Stimulated activated CD8-positive, alpha-beta memory T cell treated with anti-CD3 and anti-CD28 coated beads, Interleukin-4, amount 100 ng/mL, for 24 hours (primary cell): ENCODE measurements around the gene ZNF862.
A peak's percentile ranks its signal among the peaks of the same experiment; 100 is the strongest.

Experiments used
- DNase-seq: peaks from one replicate; pipeline ENCODE4 v3.0.0-alpha.2; 2020; ENCODE audit warnings: low read depth

The ZNF862 gene

DNA sequence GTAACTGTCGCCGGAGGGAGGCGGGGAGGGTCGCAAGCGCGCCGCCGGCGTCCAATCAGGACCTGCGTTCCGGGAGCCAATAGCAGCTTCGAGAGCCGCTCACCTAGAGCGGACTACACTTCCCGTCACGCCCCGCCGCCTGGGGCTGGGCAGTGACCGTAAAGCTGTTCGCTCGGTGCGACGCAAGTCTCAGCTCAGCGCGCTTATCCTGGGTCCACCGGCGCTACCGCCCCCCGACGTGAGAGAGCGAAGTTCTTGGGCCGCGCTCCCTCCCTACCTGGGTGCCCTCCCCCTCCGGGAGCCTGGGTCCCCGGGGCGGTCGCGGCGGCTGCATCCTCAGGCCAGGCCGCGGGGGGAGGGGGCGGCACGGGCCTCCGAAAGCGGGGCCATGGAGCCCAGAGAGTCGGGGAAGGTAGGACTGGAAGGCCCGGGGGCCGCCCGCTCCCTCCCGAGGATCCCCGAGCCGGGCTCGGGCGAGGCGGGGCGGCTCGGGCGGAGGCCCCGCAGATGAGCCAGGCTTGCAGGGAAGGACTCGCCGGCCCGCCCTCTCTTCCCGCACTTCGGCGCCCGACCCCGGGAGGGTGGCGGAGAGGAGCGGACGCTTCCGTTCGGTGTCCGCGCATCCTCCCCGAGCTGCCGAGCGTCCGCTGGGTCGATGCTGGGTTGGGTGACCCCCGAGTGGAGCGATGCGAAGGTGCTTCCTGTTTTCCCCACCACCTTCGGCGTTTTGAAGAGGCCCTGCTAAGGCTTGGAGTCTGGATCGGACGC lies at the start of gene ZNF862:
TSS of gene ZNF862 (plus strand) at position 152 of the 768 bp plus-strand sequence. CDS start at position 389, 237 bp downstream.
- peak; percentile 93 for DNase-seq

GRCh38 chr7:149789101-149789500 lies 49.1 kb upstream of the ZNF862 start:
- DNase-seq, result no peak

- no peak for DNase-seq
These were observed 48.0 kb upstream of the ZNF862 start for GRCh38 chr7:149790146-149790548.

DNA sequence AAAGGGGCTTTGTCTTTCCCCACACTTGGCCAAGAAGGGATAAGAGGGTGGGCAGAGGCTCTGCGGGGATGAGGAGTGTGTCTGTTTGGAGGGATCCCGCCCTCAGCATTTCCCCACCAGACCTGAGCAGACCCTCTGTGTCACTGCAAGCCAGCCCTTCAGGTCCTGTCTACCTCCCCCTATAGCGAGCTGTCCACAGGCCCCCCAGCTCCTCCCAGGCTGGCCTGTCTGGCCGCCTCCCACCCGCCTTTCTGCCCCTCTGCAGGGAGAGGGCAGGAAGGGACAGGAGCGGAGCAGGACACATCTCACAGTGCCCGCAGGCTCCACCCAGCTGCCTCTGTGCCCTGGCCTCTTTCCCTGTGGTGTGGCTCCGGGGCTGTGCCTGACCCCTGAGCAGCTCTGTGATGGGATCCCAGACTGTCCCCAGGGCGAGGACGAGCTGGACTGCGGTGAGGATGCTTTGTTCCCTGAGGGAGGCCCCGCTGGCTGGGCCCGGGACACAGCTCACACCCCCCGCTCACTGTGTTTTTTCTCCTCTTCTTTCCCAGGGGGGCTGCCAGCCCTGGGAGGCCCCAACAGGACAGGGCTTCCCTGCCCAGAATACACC lies 47.3 kb upstream of the ZNF862 start:
- DNase-seq, result no peak

DNA sequence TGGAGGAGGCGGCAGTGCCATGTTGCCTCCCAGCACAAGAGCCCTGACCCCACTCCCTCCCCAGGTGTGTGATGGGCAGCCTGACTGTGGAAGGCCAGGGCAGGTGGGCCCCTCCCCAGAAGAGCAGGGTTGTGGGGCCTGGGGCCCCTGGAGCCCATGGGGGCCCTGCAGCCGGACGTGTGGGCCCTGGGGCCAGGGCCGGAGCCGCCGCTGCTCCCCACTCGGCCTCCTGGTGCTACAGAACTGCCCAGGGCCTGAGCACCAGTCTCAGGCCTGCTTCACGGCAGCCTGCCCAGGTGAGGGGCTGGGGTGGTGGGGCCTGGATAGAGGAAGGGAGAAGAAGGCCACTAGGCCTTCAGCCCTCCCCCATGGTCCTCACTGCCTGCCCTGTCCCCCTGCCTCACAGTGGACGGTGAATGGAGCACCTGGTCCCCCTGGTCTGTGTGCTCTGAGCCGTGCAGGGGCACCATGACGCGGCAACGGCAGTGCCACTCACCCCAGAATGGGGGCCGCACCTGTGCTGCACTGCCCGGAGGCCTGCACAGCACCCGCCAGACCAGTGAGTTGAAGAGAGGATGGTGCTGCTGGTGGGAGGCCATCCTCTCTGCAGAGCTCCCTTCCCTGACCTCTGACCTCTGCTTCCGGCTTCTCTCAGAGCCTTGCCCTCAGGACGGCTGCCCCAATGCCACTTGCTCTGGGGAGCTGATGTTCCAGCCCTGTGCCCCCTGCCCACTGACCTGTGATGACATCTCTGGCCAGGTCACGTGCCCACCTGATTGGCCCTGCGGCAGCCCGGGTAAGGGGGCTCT lies 46.6 kb upstream of the ZNF862 start:
- DNase-seq, result no peak

GRCh38 chr7:149792220-149792595 lies 46.0 kb upstream of the ZNF862 start:
- DNase-seq, result no peak

DNA sequence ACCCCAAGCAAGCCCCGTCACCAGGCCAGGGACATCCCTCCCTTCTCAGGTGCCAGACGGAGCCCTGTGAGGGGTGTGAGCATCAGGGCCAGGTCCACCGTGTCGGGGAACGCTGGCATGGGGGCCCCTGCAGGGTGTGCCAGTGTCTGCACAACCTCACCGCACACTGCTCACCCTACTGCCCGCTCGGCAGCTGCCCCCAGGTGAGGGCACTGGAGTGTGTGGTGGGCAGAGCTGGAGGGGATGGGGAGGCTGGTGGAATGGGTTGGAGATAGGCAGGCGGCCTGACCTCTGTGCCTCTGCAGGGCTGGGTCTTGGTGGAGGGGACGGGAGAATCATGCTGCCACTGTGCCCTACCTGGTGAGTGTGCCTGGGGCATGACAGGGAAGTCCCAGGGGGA lies 44.9 kb upstream of the ZNF862 start:
- no peak for DNase-seq

- DNase-seq, result no peak
These were observed 43.5 kb upstream of the ZNF862 start for GRCh38 chr7:149794661-149795060.

DNA sequence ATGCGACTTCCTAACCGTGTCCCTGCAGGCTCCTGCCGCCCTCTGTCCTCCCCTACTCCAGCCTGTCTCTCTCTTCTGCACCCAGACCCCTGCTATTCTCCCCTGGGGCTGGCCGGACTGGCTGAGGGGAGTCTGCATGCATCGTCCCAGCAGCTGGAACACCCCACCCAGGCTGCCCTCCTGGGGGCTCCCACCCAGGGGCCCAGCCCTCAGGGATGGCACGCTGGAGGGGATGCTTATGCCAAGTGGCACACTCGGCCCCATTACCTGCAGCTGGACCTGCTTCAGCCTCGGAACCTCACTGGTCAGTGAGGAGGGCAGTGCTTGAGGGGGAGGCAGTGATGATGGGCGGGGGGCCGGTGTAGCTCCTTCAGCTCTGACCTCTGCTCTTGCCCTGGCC lies 43.0 kb upstream of the ZNF862 start:
- no peak for DNase-seq

GRCh38 chr7:149796287-149796860 lies 41.8 kb upstream of the ZNF862 start:
- DNase-seq, result no peak

- no peak for DNase-seq
These were observed 40.4 kb upstream of the ZNF862 start for GRCh38 chr7:149797771-149798170.

GRCh38 chr7:149799397-149800168 lies 38.6 kb upstream of the ZNF862 start:
- peak; percentile 26 for DNase-seq

GRCh38 chr7:149800169-149800555 lies 38.0 kb upstream of the ZNF862 start:
- no peak for DNase-seq

DNA sequence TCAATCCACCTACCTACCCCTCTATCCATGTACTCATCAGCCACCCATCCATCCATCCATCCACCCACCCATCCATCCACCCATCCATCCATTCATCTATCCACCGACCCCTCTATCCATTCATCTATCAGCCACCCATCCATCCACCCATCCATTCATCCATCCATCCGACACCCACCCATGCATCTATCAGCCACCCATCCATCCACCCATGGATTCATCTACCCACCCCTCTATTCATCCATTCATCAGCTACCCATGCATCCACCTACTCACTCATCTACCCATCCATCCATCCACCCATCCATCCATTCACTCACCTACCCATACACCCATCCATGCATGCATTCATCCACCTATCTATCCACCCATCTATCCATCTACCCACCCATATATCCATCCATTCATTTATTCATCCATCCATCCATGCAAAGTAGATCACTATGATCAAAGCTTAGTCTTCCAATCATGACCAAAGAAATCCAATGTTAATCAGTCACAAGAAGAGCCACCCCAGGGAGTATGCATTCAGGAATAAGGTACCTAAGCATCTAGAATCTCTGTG lies 37.1 kb upstream of the ZNF862 start:
- DNase-seq, result no peak

DNA sequence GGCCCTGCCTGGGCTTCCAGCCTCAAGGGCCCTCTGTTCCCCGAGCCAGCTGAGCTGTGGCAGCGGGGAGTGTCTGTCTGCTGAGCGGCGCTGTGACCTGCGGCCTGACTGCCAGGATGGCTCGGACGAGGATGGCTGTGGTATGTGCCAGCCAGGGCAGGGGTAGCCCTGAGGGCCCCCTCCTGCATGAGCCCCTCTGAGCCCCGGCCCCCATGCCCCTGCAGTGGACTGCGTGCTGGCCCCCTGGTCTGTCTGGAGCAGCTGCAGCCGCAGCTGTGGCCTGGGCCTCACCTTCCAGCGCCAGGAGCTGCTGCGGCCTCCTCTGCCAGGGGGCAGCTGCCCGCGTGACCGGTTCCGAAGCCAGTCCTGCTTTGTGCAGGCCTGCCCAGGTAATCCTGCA lies 36.4 kb upstream of the ZNF862 start:
- no peak for DNase-seq

DNA sequence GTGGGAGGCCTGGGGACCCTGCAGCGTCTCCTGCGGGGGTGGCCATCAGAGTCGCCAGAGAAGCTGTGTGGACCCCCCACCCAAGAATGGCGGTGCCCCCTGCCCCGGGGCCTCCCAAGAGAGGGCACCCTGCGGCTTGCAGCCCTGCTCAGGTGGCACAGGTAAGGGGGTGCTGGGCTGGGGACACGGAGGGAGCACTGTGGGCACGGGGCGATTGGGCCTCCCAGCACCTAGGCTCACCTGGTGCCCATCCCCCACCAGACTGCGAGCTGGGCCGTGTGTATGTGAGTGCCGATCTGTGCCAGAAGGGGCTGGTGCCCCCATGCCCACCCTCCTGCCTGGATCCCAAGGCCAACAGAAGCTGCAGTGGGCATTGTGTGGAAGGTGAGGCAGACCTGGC lies 35.2 kb upstream of the ZNF862 start:
- no peak for DNase-seq

DNA sequence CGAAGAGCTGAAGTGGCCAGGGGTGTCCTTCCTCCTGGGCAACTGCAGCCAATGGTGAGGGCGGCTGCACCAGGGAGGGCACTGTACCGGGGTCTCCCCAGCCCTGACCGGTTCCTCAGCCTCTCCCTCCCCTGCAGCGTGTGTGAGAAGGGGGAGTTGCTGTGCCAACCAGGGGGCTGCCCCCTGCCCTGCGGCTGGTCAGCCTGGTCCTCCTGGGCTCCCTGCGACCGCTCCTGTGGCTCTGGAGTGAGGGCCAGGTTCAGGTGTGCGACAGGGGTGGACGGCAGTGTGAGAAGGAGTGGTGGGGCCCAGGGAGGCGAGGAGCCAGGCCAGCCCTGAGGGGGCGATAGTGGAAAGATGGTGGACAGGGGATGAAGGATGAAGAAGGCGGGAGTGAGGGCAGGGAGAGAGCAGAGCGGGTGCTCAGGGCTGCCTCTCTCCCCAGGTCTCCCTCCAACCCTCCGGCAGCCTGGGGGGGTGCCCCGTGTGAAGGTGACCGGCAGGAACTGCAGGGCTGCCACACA lies 34.6 kb upstream of the ZNF862 start:
- no peak for DNase-seq

DNA sequence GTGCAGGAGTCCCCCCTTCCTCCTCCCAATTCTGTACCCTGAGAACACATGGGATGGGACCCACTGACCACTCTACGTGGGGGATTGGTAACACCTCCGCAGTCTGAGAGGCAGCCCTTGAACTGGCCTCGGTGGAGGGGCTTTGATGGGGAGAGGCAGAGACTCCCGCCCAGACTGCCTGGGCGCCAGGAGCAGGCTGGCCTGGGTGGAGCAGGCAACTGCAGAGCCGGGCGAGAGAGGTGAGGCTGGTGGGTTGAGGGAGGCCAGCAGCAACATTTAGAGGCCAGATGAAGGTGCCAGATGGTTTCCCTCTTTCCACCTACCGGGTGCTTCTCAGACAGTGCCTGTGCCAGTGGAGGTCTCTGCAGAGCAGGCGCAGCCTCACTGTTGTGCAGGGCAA lies 34.1 kb upstream of the ZNF862 start:
- DNase-seq, result no peak

DNA sequence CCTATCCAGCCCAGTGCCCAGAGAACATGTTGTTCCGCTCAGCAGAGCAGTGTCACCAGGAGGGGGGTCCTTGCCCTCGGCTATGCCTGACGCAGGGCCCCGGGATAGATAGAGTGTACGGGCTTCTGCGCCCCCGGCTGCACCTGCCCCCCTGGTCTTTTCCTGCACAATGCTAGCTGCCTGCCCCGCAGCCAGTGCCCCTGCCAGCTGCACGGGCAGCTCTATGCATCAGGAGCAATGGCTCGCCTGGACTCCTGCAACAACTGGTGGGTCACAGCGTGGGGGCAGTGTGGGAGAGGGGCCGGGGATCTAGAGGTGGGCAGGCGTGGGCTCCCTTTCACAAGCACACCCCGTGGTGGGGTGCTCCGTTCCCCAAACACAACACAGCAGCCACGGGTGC lies 31.4 kb upstream of the ZNF862 start:
- no peak for DNase-seq

DNA sequence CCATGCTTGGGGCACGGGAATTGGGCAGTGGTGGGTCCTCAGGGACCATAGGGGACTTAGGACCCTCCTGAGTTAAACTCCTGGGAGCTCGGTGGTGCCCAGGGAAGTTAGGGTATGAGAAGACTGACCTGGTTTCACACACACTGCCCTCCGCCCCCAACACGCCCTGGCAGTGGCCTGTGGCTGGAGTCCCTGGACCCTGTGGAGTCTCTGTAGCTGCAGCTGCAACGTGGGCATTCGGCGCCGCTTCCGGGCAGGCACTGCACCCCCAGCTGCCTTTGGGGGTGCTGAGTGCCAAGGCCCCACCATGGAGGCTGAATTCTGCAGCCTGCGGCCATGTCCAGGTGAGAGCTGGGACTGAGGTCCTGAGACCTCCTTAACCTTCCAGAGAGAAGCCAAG lies 29.9 kb upstream of the ZNF862 start:
- DNase-seq, result no peak

DNA sequence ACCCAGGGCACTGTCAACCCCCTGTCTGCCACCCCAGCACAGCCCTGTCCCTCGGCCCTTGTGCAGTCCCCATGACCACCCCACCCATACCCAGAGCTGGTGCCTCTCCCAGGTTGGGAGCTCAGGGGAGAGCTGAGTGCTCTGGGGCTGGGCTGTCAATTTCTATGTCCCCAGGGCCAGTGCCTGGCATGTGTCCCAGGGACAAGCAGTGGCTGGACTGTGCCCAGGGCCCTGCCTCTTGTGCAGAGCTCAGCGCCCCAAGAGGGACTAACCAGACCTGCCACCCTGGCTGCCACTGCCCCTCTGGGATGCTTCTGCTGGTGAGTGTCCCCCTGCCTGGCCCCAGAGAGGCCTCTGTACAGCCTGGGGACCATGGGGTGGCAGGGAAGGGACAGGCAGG lies 29.0 kb upstream of the ZNF862 start:
- DNase-seq, result no peak
